ENCODE data around the gene ADISSP.

ADISSP gene

GRCh38 chr20:3767427-3768341 lies at the start of gene ADISSP:
Gene ADISSP (minus strand): TSS chr20:3767753. CDS start chr20:3760100, 7,653 bp downstream.
- DNase-seq: peak; percentile 83

DNA sequence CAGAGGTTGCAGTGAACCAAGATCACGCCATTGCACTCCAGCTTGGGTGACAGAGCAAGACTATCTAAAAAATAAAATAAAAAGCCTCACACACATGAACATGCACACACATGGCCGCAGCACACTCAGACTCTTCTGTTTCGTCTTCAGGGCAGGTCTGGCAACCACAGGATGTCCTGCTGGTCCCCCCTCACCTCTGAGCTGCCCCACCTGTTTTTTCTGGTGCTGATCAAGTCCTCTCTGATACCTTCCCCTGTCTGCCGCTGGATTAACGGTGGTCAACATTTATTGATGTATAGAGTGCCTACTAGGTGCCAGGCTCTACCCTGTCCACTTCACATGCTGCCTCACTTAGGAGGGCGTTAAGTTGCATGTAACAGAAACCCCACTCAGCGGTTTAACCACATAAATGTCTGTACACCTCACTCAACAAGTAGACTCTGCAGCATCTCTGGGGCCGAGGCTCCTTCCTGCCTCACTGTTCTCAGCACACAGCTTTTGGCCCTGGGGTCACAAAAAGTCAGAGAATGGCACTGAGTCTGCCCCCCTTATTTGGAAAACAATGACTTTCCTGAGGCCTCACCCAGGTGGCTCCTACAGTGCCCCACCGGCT lies 48.3 kb upstream of the ADISSP start:
- DNase-seq: no peak

DNA sequence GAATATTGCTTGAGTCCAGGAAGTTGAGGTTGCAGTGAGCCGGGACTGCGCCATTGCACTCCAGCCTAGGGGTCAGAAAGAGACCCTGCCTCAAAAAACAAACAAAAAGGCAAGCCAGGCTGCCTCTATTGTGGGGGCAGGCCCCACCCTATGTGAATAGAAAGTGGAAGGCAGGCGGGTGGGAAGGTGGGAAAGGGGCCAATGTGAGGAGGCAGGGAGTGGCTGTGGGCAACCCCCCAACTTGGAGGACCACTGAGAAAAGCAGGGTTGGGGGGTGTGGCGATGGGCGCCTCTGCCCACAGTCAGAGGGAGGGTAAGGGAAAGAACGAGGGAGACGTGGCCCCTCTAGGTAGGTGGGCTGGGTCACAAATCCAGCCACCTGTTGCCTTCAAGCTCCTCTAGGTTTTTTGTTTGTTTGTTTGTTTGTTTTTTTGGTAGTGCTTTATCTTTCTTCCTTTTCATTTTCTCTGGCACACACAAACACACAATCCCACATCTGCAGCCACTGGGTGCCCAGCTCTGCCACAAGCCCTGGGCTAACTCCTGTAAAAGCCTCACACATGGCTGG lies 47.5 kb upstream of the ADISSP start:
- DNase-seq: no peak

DNA sequence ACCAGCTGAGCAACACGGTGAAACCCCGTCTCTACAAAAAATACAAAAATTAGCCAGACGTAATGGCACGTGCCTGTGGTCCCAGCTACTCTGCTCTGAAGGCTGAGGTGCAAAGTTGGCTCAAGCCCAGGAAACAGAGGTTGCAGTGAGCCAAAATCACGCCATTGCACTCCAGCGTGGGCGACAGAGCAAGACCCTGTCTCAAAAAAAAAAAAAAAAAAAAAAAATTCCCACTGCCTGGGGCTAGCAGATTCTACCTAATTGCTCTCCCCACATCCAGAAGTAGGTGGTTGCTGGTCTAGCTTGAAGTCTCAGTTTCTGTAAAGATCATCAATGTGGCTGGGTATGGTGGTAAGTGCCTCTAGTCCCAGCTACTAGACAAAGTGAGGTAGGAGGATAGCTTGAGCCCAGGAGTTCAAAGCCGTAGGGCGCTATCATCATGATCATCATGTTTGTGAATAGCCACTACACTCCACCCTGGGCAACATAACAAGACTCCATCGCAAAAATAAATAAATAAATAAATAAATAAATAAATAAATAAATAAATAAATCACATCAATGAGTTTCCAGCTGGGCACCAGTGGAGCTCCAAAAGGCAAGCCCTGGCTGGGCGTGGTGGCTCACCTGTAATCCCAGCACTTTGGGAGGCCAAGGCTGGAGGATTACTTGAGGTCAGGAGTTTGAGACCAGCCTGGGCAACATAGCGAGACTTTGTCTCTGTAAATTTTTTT lies 46.5 kb upstream of the ADISSP start:
- DNase-seq: no peak

DNA sequence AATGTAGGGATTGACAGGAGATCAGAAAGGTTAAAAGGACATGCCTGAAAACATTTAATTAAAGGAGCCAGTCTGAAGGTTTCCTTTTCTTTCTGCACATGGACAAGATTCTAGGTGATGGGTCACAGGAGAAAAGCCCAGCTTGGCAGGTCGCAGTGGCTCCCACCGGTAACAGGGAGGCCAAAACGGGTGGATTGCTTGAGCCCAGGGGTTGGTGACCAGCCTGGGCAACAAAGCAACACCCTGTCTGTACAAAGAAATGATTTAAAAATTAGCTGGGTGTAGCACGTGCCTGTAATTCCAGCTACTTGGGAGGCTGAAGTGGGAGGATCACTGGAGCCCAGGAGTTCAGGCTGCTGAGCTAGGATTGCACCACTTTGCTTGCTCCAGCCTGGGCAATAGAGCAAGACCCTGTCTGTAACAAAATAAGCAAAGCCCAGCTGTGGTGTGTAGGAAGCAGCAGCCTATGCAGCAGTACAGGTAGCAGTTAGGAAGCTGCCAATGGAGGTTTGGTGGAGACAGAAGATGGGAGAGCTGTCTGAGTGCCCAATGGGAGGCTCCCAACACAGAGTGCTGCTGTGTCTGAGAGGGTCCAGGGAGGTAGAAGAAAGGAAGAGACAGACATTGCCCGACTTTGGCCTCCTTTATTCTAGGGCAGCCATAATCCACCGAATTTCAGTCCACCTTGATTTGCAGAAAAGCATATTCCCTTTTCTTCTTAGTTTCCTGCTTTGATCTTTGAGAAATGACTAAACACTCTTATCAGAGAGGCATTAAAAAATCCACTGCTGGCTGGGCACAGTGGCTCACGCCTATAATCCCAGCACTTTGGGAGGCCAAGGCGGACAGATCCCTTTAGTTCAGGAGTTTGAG lies 45.7 kb upstream of the ADISSP start:
- DNase-seq: no peak

- DNase-seq: no peak
These were observed 44.7 kb upstream of the ADISSP start for GRCh38 chr20:3812259-3812681.

- peak; percentile 94 for DNase-seq
These were observed 44.1 kb upstream of the ADISSP start for GRCh38 chr20:3811467-3812258.

DNA sequence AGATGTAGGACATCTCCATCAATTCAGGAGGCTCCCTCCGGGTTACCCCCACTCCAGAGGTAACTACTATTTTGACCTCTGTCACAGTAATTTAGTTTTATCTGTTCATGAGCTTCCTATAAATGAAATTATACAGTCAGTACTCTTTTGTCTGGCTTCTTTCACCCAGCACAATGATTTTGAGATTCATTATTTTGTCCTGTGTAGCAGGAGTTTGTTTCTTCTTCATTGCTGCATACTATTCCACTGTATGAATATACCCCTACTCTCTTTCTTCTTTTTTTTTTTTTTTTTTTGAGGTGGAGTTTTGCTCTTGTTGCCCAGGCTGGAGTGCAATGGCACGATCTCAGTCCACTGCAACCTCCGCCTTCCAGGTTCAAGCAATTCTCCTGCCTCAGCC lies 41.0 kb upstream of the ADISSP start:
- DNase-seq: no peak

DNA sequence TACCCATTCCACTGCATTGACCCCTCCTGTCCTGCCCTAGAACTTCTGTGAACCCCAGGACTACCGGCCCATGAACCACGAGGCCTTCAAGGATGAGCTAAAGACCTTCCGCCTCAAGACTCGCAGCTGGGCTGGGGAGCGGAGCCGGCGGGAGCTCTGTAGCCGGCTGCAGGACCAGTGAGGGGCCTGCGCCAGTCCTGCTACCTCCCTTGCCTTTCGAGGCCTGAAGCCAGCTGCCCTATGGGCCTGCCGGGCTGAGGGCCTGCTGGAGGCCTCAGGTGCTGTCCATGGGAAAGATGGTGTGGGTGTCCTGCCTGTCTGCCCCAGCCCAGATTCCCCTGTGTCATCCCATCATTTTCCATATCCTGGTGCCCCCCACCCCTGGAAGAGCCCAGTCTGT lies 37.2 kb upstream of the ADISSP start:
- no peak for DNase-seq

- no peak for DNase-seq
These were observed 36.8 kb upstream of the ADISSP start for GRCh38 chr20:3804254-3804751.

DNA sequence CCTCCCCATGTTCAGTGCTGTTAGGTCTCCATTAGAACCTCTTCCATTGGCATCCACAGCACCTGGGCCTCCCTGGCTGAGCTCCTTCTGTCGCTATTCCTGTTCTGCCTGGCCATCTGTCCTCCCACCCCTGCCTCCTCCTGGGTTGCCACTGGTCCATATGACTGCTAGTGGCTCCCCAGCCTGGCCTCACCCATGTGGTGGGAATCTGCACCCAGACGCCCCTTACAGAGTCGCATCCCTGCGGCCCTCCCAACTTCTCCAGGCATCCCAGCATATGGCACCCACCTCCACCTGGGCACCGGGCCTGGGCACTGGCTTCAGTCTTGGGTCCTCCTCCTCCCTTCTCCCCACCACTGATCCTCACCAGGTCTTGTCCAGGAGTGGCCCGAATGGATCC lies 36.3 kb upstream of the ADISSP start:
- DNase-seq: no peak

DNA sequence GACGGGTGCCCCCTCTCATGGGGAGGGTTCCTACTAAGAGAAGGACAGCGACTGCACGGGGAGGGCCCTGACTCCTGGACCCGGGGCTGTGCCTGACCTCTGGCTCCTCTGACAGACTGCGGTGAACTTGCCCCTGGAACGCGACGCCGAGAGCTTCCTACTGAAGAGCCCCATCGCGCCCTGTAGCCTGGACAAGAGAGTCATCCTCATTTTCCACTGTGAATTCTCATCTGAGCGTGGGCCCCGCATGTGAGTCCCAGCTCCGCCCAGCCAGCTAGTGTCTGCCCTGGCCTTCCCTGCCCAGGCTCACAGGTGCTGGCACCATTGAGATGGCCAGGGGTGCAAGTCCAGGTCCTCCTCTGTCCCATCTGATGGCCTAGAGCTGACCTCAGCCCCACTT lies 35.7 kb upstream of the ADISSP start:
- DNase-seq: no peak

GRCh38 chr20:3802524-3803239 lies 35.1 kb upstream of the ADISSP start:
- no peak for DNase-seq

- no peak for DNase-seq
These were observed 34.3 kb upstream of the ADISSP start for GRCh38 chr20:3801846-3802245.

GRCh38 chr20:3801299-3801698 lies 33.7 kb upstream of the ADISSP start:
- no peak for DNase-seq

DNA sequence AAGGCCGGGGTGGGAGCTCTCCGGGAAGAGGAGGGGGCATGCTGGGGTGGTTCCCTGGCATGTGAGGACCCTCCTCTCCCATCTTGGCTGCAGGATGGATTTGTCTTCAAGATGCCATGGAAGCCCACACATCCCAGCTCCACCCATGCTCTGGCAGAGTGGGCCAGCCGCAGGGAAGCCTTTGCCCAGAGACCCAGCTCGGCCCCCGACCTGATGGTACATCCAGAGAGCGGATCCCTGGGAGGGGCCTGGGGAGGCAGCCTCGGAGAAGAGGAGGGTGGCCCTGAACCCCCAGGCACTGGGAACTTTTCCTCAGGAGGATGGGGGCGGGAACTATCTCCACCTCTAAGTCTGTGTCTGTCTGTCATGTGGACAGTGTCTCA lies 33.3 kb upstream of the ADISSP start:
- no peak for DNase-seq

DNA sequence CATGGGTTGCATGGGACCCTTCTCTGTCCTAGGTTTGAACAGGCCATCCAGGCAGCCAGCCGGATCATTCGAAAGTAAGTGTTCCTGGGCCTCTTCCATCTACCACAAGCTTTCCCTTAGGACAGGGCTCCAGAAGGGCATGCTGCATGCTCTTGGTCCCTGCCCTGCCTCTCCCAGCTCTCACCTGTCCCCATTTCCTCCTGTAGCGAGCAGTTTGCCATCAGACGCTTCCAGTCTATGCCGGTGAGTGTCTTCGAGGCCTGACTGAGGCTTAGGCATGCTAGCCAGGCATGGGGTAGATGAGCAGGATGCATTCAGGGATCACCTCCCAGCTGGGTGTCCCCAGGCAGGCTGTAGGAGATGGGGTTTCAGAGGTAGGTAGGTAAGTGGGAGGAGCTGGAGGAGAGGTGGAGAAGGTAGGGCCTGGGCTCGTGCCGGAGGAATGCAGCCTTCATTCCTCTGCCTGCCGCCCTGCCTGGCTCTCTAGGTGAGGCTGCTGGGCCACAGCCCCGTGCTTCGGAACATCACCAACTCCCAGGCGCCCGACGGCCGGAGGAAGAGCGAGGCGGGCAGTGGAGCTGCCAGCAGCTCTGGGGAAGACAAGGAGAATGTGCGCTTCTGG lies 32.8 kb upstream of the ADISSP start:
- no peak for DNase-seq

DNA sequence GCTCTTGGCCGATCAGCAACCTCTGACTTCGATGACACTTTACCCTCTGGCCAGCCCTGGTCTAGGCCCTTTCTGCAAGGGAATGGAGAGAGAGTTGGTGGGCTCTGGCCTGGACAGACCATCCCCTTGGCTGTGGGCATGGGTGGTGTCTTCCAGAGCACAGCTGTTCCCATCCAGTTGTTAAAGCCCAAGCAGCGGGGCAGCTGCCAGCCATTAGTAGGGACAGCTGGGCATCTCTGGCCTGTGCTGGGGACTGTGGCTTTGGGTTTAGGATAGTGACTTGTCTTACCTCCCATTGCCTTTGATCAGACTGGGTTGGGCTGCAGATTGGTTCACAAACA lies 31.3 kb upstream of the ADISSP start:
- DNase-seq: no peak

- no peak for DNase-seq
These were observed 30.8 kb upstream of the ADISSP start for GRCh38 chr20:3798373-3798768.

Data from NCI-H2029 treated with DMSO at 0.1 percent for 48 hours (cell line).